IPS DF 4.7 (cell line): Measurements from ENCODE around the gene GRIFIN.

Experiments used
- DNase-seq: peaks from one replicate; pipeline ENCODE4 v3.0.0-alpha.2; 2013; ENCODE audit warnings: low spot score; ENCODE audit errors: extremely low read depth

Gene GRIFIN

DNA sequence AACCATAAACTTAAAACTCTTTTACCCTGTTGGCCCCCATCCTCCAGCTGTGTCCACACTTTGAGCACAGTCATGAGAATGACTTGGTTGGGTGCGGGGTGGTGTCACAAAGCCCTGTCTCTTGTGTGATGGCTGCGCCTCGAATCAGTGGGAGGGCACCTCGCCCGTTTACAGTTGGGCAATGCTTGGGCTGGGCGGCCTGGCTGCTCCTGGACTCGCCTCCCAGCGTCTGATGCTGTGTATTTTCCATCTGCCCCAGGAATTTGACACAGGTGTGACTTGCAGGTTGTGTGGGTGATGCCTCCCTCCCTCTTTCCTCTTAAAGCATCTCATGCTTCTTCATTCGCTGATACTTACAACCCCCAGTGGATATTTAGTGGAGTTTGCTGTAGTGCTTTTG lies 39.1 kb downstream of the GRIFIN start:
- DNase-seq: no peak

DNA sequence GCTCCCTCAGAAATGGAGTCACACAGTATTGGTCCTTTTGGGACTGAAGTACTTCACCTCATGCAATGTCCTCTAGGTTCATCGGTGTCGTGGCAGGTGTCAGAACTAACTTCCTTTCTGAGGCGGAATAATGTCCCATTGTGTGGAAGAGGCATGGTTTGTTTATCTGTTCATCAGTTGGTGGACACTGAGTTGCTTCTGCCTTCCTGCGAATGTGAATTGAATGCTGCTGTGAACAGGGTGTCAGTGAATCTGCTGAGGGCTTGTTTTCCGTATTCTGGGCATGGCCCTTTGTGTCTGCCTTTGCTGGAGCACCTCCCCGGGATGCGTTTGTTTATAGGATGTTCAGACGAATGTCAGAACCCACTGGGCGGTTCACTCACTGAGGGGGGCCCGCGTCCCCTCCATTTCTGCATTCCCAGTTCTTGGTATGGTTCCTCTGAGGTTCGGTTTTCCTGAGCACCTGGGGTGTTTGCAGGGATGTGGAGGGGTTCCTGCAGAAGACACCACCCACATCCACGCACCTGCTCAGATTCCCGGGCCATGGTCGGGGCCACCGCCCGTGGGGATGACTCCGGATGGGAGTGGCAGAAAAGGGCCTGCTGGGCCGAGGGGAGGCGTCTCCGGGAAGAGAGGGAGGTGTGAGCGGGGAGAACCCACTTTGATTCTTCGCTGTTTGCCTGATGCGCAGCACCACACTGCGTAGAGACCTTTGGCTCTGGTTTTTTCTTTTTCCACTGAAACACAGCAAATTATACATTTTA lies 39.7 kb downstream of the GRIFIN start:
- DNase-seq: no peak

DNA sequence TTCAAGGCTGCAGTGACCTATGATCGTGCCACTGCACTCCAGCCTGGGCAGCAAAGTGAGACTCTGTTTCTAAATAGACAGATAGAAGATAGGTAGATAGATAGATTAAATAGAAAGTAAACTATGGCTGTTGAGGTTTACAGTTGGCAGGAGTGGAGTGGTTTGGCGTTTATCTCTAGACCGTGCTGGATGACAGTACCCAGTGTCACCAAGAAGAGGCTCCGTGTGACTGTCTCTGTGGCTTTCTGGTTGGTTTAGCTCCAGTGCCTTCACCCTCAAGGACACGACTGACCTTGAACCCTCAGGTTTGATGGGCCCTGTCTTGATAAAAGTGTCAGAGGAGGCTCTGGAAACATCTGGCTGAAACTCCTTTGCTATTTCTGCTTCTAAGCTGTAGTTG lies 41.1 kb downstream of the GRIFIN start:
- DNase-seq: no peak

DNA sequence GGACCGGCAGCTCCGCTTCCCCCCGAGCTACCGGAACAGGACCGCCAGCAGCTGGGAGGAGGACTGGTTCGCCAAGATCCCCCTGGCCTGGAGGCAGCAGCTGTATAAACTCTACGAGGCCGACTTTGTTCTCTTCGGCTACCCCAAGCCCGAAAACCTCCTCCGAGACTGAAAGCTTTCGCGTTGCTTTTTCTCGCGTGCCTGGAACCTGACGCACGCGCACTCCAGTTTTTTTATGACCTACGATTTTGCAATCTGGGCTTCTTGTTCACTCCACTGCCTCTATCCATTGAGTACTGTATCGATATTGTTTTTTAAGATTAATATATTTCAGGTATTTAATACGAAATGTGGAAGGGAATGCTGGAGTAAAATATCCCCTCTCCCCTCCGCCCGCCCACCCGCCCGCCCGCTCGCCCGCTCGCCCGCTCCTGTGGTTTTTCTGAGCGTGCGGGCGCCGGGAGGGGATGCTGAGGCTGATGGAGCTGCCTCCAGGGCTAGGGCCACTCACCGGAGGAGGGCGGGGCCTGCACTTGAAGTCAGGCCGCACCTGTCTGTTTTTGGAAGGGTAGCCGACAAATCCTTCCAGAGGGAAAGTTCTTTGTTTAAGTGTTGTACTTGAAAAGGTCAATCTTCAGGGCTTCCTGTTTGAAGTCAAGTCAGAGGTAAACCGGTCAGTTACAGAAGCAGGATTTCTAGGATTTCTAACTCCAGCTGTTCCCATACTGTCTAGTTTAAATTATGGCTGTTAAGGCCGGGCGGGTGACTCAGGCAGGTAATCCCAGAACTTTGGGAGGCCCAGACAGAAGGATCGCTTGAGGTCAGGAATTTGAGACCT lies 42.3 kb downstream of the GRIFIN start:
- DNase-seq: no peak

DNA sequence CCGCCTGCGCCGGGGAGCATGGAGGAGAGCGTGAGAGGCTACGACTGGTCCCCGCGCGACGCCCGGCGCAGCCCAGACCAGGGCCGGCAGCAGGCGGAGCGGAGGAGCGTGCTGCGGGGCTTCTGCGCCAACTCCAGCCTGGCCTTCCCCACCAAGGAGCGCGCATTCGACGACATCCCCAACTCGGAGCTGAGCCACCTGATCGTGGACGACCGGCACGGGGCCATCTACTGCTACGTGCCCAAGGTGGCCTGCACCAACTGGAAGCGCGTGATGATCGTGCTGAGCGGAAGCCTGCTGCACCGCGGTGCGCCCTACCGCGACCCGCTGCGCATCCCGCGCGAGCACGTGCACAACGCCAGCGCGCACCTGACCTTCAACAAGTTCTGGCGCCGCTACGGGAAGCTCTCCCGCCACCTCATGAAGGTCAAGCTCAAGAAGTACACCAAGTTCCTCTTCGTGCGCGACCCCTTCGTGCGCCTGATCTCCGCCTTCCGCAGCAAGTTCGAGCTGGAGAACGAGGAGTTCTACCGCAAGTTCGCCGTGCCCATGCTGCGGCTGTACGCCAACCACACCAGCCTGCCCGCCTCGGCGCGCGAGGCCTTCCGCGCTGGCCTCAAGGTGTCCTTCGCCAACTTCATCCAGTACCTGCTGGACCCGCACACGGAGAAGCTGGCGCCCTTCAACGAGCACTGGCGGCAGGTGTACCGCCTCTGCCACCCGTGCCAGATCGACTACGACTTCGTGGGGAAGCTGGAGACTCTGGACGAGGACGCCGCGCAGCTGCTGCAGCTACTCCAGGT lies 43.1 kb downstream of the GRIFIN start:
- DNase-seq: no peak

DNA sequence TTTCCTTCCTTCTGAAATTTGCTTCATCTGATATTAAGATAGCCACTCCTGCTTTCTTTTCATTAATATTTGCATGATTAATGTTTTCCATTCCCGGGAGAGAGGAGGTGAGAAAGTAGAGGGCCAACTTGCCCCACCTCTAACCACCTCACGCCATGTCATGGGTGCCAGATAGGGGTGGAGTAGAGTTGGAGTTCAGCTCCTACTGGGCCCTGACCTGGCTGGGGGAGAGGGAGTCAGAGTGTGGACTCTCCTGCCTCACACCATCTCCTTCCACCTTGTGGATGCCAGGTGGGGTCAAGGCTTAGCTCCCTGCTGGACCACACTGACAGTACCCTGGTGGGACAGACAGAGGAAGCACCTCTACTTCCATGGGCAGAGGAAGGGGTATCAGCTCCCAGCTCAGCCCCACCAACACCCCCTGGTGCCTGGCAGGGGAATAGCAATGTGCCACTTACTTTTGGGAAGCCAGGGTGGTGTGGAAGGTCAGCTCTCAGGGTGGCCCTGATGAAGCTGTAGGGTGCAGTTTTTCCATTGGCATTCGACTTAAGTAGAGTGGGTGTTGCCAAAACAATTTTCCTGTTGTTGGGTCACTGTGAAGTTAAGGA lies 44.8 kb downstream of the GRIFIN start:
- DNase-seq: peak; percentile 36

DNA sequence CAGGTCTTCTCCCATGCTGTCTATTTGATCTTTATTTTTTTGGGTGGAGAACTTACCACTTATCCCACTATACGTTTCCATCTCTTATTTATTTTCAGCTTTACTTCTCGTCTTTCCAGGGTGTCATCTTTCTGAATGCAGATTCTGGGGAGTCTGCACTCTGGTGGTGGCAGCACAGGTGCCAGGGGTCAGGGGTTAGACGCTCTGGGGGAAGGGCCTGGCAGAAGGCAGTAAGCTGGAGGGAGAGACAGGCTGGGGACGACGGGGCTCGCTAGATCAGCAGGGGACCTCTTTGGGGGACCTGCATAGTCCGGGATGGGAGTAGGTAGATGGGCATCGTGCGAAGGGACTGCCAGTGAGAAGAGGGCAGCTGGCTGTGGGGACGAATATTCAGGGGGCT lies 50.4 kb downstream of the GRIFIN start:
- no peak for DNase-seq
